Stimulated activated CD8-positive, alpha-beta memory T cell treated with anti-CD3 and anti-CD28 coated beads, Interleukin-7, amount 100 ng/mL, for 48 hours (primary cell): Measurements from ENCODE around the gene SERPINE1.

Experiments used
- DNase-seq, 2 donors: peaks; one replicate each; pipeline ENCODE4 v3.0.0-alpha.2; 2020; ENCODE audit warnings: low read depth in 1 of 2; ENCODE audit errors: extremely low read depth in 1 of 2

The SERPINE1 gene

DNA sequence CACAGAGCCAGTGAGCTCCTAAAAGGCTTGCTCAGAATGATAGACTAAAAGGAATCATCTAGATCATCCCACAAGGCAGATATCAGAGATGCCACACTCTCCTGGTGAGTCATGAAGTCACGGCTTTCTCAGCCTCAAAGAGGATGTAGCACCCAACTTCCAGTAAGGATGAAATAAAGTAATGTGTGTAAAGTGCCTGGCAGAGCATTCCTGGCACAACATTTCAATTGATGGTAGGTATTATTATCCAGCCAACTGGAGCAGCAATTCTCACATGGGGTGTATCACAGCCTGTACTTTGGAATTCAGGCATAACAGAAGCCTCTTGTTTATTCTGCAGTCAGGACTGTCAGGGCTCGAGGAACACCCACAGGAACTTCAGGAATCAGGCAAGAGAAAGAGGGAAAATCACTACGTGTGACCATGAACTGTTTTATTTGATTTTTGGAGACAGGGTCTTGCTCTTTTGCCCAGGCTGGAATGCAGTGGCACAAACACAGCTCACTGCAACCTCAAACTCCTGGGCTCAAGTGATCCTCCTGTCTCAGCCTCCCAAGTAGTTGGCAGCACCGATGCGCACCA is 58.4 kb downstream of the SERPINE1 start:
- DNase-seq, result no peak

DNA sequence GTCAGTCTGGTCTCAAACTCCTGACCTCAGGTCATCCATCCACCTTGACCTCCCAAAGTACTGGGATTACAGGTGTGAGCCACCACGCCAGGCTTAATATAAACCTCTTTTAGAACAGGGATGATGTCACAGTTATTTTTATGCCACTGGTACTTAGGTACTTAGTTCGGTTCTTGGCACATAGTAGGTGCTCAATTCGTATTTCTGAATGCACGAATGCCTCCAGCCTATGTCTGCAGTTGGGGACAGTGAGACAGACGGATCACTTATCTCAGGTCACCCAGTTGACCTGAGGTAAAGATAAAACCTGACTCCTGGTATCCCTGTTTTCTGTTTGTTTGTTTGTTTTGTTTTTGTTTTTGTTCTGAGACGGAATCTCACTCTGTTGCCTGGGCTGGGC is 59.3 kb downstream of the SERPINE1 start:
- DNase-seq, result no peak

DNA sequence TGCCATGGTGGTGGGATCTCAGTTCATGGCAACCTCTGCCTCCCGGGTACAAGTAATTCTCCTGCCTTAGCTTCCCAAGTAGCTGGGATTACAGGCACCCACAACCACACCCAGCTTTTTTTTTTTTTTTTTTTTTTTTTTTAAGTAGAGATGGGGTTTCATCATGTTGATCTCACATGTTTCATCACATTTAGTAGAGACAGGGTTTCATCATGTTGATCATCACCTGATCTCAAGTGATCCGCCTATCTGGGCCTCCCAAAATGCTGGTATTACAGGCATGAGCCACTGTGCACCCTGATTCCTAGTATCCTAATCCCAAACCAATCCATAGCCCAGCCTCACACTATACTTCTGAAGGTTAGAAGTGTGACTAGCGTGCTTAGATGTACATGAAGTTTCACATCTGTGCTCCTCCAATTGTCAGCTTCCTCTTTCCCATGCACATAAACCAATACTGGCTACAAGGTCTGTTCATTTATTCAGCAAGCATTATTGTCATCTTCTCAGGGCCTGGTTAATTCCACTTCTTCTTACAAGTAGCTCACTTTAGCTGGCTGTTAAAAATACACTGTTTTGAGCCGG is 60.0 kb downstream of the SERPINE1 start:
- DNase-seq, result no peak
